HepG2 (cell line): ENCODE data around the gene MICB. TPM values are rescaled to one million over a fixed set of nuclear protein-coding genes. Genes with fewer than 3 reads are reported as not detected.
A peak's percentile ranks its signal among the peaks of the same experiment; 100 is the strongest.

Source experiments
- ATAC-seq: fragments of 200-7000 bp; cut with Tn5 transposase; 3 replicates; pipeline ENCODE4 v1.9.1; 2020; ENCODE audit warnings: mild to moderate bottlenecking, moderate library complexity
- BruUV-seq: library from RNA; stranded (reverse); fragments of 400-500 nt; replicated peaks from 2 replicates; lab custom pipeline; 2021; lab: Mats Ljungman, UMichigan
- CTCF ChIA-PET: fragments of 300-600 bp; formaldehyde crosslinking; extraction: SDS; loops from one replicate; lab custom pipeline; 2021; ENCODE audit warnings: low total read pairs, inconsistent platforms, low intra/inter-chr PET ratio; lab: Yijun Ruan, JAX
- POLR2A ChIA-PET: fragments of 350-600 bp; sonication (Branson Sonifier 250); formaldehyde crosslinking; loops from one replicate; lab custom pipeline; 2020; ENCODE audit warnings: antibody characterized with exemption, inconsistent platforms; lab: Yijun Ruan, JAX
- DNase-seq: peaks from one replicate; pipeline ENCODE4 v3.0.0-alpha.2; 2015; ENCODE audit warnings: low spot score
- FAIRE-seq: peaks from 3 replicates; lab custom pipeline; 2011; peaks lifted over from hg19 to GRCh38; lab: Jason Lieb, UNC
- H2AFZ ChIP-seq: one replicate; pipeline ENCODE4 v1.6.1; 2011; ENCODE audit warnings: low read length, inconsistent platforms
- H3K27ac ChIP-seq: fragments of 300-600 bp; 3 replicates; pipeline ENCODE4 v1.8.0; 2011; ENCODE audit warnings: mixed run types, mild to moderate bottlenecking, mixed read lengths, low read length, inconsistent platforms; ENCODE audit not compliant: insufficient read depth; ENCODE audit errors: extremely low read length
- H3K27me3 ChIP-seq, 2 experiments: fragments of 200-600 bp in 1 of 2; 2 replicates in 1 of 2; 3 replicates in 1 of 2; pipeline versions ENCODE4 v1.6.0 to v1.8.0; 2011; ENCODE audit warnings: low read length in 2 of 2, mild to moderate bottlenecking in 2 of 2, moderate library complexity in 2 of 2, inconsistent platforms in 1 of 2; ENCODE audit not compliant: insufficient read depth in 2 of 2, control insufficient read depth in 1 of 2
- H3K36me3 ChIP-seq, 2 experiments: fragments of 200-600 bp in 1 of 2; replicated peaks in 1 of 2; 2 replicates in 1 of 2; 3 replicates in 1 of 2; pipeline versions ENCODE4 v1.5.1 to v1.8.0; 2011; ENCODE audit warnings: low read length in 2 of 2, inconsistent platforms in 1 of 2; ENCODE audit not compliant: insufficient read depth in 2 of 2, control insufficient read depth in 1 of 2
- H3K4me1 ChIP-seq: 2 replicates; pipeline ENCODE4 v1.5.1; 2012; ENCODE audit warnings: low read length, inconsistent platforms; ENCODE audit not compliant: insufficient read depth
- H3K4me2 ChIP-seq: 2 replicates; pipeline ENCODE4 v1.6.0; 2011; ENCODE audit warnings: low read depth, low read length, inconsistent platforms
- H3K4me3 ChIP-seq, 3 experiments: fragments of 200-600 bp in 1 of 3; sonication (generic), shearing (Covaris generic) in 1 of 3; replicated peaks in 1 of 3; 2 replicates each; pipeline ENCODE4 v1.5.1; 2011 to 2016; ENCODE audit warnings: low read length in 3 of 3, inconsistent platforms in 2 of 3, low read depth in 2 of 3, mild to moderate bottlenecking in 2 of 3, control low read depth in 1 of 3, mixed read lengths in 1 of 3; ENCODE audit not compliant: insufficient read depth in 1 of 3
- H3K79me2 ChIP-seq: one replicate; pipeline ENCODE4 v1.6.1; 2011; ENCODE audit warnings: low read length, inconsistent platforms; ENCODE audit not compliant: insufficient read depth
- H3K9ac ChIP-seq: 2 replicates; pipeline ENCODE4 v1.6.0; 2011; ENCODE audit warnings: mild to moderate bottlenecking, low read depth, low read length, inconsistent platforms; ENCODE audit not compliant: insufficient read depth
- H3K9me3 ChIP-seq: 2 replicates; pipeline ENCODE4 v1.5.1; 2012; ENCODE audit warnings: mild to moderate bottlenecking, low read length
- H4K20me1 ChIP-seq: 2 replicates; pipeline ENCODE4 v1.6.0; 2011; ENCODE audit warnings: inconsistent platforms, mild to moderate bottlenecking, low read length, moderate library complexity; ENCODE audit not compliant: insufficient read depth
- ATF7 ChIP-seq, 2 experiments: fragments of 450-650 bp in 1 of 2; sonication (generic) in 1 of 2; formaldehyde crosslinking in 1 of 2; IDR thresholded peaks; 2 replicates each; pipeline versions ENCODE4 v1.4.0 to v1.6.1; 2016 to 2020; ENCODE audit warnings: antibody characterized with exemption in 1 of 2, mild to moderate bottlenecking in 1 of 2, missing genetic modification reagents in 1 of 2
- CREM ChIP-seq, 2 experiments: sonication (generic) in 1 of 2; formaldehyde crosslinking in 1 of 2; IDR thresholded peaks; 2 replicates each; pipeline versions ENCODE4 v1.4.0 to v1.6.1; 2016 to 2020; ENCODE audit warnings: antibody characterized with exemption in 1 of 2, mild to moderate bottlenecking in 1 of 2, missing genetic modification reagents in 1 of 2
- MAFF ChIP-seq: IDR thresholded peaks from 2 replicates; pipeline ENCODE4 v1.6.1; 2011; ENCODE audit warnings: low read depth, low read length, improper control_type of control experiment
- SIN3A ChIP-seq: IDR thresholded peaks from 2 replicates; pipeline ENCODE4 v1.6.1; 2011; ENCODE audit warnings: low read depth, mild to moderate bottlenecking, control low read depth, low read length, borderline replicate concordance
- SNAPC2 ChIP-seq: sonication (generic); formaldehyde crosslinking; IDR thresholded peaks from 2 replicates; pipeline ENCODE4 v1.8.1; 2022; ENCODE audit warnings: mild to moderate bottlenecking, missing genetic modification reagents
- TBL1XR1 ChIP-seq: fragments of 150-350 bp; IDR thresholded peaks from 2 replicates; pipeline ENCODE4 v1.6.1; 2014; ENCODE audit warnings: borderline replicate concordance, low read length; ENCODE audit not compliant: partially characterized antibody
- ZC3H4 ChIP-seq: sonication (generic); formaldehyde crosslinking; IDR thresholded peaks from 2 replicates; pipeline ENCODE4 v1.4.0; 2020; ENCODE audit warnings: missing genetic modification reagents, borderline replicate concordance
- ZNF776 ChIP-seq: sonication (generic); formaldehyde crosslinking; IDR thresholded peaks from 2 replicates; pipeline ENCODE4 v1.4.0; 2020; ENCODE audit warnings: mild to moderate bottlenecking, missing genetic modification reagents
- WGBS: methylation state at CpG from one replicate; pipeline ENCODE4 v1.1.6; 2017; ENCODE audit warnings: low lambda C conversion rate; 5-methylcytosine and 5-hydroxymethylcytosine counted together
- in situ Hi-C: cut with HindIII; loops from 2 replicates; pipeline ENCODE4 v1.10.0; 2017; ENCODE audit warnings: low pct_unique_long_range_greater_than_20kb; ENCODE audit not compliant: extremely low pct_ligation_motif_present
- intact Hi-C: fragments of 100-400 bp; cut with micrococcal nuclease; formaldehyde crosslinking; loops from one replicate; pipeline ENCODE4 v1.10.0; 2022; ENCODE audit not compliant: unreplicated experiment
- polyA plus RNA-seq, 8 experiments: library from polyadenylated mRNA; depleted of rRNA in 3 of 8; stranded (reverse) in 7 of 8; unstranded in 1 of 8; fragments of >200 nt; fragmentation: Illumina TruSeq in 4 of 8; extraction: Trizol in 4 of 8; gene quantifications; 2 replicates each; pipeline versions ENCODE4 v1.2.1 to v1.2.3, GENCODE V29; 2011 to 2016; ENCODE audit warnings: low read depth in 4 of 8, missing spikeins in 1 of 8, mixed read lengths in 1 of 8; ENCODE audit not compliant: insufficient read depth in 1 of 8
- total RNA-seq, 5 experiments: library from RNA; depleted of rRNA; stranded (reverse); fragments of >200 nt; fragmentation: Illumina TruSeq; extraction: Trizol; gene quantifications; 2 replicates each; pipeline ENCODE4 v1.2.3, GENCODE V29; 2016; ENCODE audit warnings: low read depth in 1 of 5

MICB gene
- total and polyA plus RNA-seq, 2 of the 13 experiments (the other 11 are each of a cell fraction or from before 2014, with no cell fraction given), result 12.5 to 12.8 TPM

DNA sequence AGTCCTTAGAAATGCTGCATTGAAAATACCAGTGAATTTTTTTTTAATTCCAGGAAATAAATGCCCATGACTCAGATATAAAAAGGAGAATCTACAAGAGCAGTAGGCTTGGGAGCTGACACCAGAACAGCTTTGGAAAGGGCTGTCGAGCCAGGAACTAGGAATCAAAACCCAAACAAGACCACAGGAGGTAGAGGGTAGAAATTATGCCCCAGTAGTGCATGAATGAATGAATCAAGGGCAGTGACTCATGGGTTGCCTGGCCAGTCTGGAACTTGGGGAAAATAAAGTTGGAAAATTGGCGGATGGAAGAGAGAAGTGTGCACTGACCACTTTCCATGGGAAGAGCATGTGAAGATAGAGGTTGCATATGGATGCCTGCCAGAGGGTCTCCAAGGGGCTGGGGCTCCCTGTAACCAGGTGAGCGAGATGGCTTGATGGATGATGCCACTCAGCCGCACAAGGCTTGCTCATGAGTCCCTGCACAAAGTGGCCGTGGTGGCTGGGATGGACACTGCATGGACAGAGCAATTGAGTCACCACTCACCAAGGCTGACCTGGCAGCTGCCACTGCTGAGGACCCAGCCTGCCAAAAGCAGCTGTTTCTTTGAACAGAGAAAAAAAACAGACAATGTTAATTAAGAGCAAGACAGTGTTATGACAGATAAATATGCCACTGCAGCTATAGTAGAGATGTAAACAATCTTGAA, 15.7 kb downstream of the MICB start:
- H3K27me3 ChIP-seq, result peaks cover 4 to 17% of the 10 kb centered on the region in 2 experiments; a peak in 2 of 5 replicates
- H3K9me3 ChIP-seq, result no peaks in the 10 kb centered on the region
- in situ Hi-C loops, result no loop called here
- peaks cover 6% of the 10 kb centered on the region for H3K4me1 ChIP-seq
- TF ChIP-seq MAFF (no peak), ZC3H4 (CRISPR knock-in tag) (no peak), CREM (IDR thresholded peaks at IDR 0.05) (no peak), CREM (CRISPR knock-in tag; IDR thresholded peaks at IDR 0.05) (no peak), TBL1XR1 (no peak)
- no peaks in the 10 kb centered on the region for H4K20me1 ChIP-seq
- H3K79me2 ChIP-seq, result no peaks in the 10 kb centered on the region
- no peak overlapping the region for H3K27ac ChIP-seq
- DNase-seq (no peak), ATAC-seq (no peak), FAIRE-seq (no peak)
- 30% methylated on average over 4 of the region's 5 CpGs for WGBS
- H3K36me3 ChIP-seq, result no peaks in the 10 kb centered on the region
- no peak overlapping the region for H3K4me2 ChIP-seq
- no TSS peak for BruUV-seq
- no peak overlapping the region for H3K9ac ChIP-seq
- ChIA-PET POLR2A (no interaction called here), CTCF (no interaction called here)
- intact Hi-C loops, result no loop called here
- no peak overlapping the region for H3K4me3 ChIP-seq
- H2AFZ ChIP-seq, result no peak overlapping the region

DNA sequence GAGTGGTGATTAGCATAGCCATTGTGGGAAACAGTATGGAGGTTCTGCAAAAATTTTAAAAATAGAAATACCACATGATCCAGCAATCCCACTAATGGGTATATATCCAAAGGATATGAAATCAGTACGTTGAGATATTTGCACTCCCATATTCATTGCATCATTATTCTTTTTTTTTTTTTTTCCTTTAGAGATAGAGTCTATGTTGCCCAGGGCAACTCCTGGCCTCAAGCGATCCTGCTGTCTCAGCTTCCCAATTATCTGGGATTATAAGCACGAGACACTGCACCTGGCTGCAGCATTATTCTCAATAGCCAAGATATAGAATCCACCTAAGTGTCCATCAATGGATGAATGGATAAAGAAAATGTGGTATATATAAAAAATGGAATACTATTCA, 23.9 kb downstream of the MICB start:
- ChIA-PET POLR2A (no interaction called here), CTCF (no interaction called here)

More for the DNA sequence above, 23.9 kb downstream of the MICB start:
- in situ Hi-C loops, result no loop called here
- Histone ChIP-seq H3K27ac (no peak overlapping the region), H4K20me1 (no peaks in the 10 kb centered on the region), H3K4me1 (peaks cover 14% of the 10 kb centered on the region), H3K4me3 (no peak overlapping the region), H3K9me3 (no peaks in the 10 kb centered on the region), H3K9ac (no peak overlapping the region), H2AFZ (no peak overlapping the region), H3K79me2 (no peaks in the 10 kb centered on the region), H3K4me2 (no peak overlapping the region), H3K36me3 (no peaks in the 10 kb centered on the region), H3K27me3 (peaks cover 3 to 4% of the 10 kb centered on the region in 2 experiments; a peak in 1 of 5 replicates)
- 19% methylated on average over 3 of the region's 3 CpGs for WGBS
- intact Hi-C loops, result no loop called here
- BruUV-seq, result no TSS peak
- DNase-seq (no peak), FAIRE-seq (no peak), ATAC-seq (no peak)
- TF ChIP-seq ZNF776 (CRISPR knock-in tag), result no peak
- TF ChIP-seq SIN3A, result no peak
- TF ChIP-seq SNAPC2 (CRISPR knock-in tag), result no peak
- TF ChIP-seq ATF7 (IDR thresholded peaks at IDR 0.05), result 0 out of 2 replicates have a peak, but pooled peaks have one; percentile 6
- TF ChIP-seq ATF7 (CRISPR knock-in tag; IDR thresholded peaks at IDR 0.05), result no peak
